Omental fat pad (tissue), 4 donors: Measurements from ENCODE around the gene MIS12. TPM values are rescaled to one million over a fixed set of nuclear protein-coding genes. Genes with fewer than 3 reads are reported as not detected.
A peak's percentile ranks its signal among the peaks of the same experiment; 100 is the strongest.

Experiments used
- ATAC-seq: fragments of 150-250 bp; one replicate; pipeline ENCODE4 v1.9.1; 2016; ENCODE audit warnings: mild to moderate bottlenecking, moderate library complexity; ENCODE audit not compliant: low FRiP score
- DNase-seq: peaks from one replicate; pipeline ENCODE4 v3.0.0-alpha.2; 2019; ENCODE audit warnings: low spot score
- total RNA-seq, 4 donors: library from RNA; depleted of rRNA; stranded (reverse); fragments of >200 nt; gene quantifications; one replicate each; pipeline ENCODE4 v1.1.0, GENCODE V29; 2016
- TF ChIP-seq, protein P1 (sequence below), 3 donors: fragments of 450-650 bp; IDR thresholded peaks; one replicate each; pipeline ENCODE4 v1.5.1; 2016 to 2017; ENCODE audit warnings: antibody characterized with exemption in 3 of 3, mild to moderate bottlenecking in 3 of 3, moderate library complexity in 2 of 3

Gene MIS12
- 10 to 100 TPM; 13.8 to 21.3 (median 15.7) TPM for total RNA-seq

GRCh38 chr17:5486206-5487124 is at the start of gene MIS12:
MIS12 (plus strand) TSS chr17:5486566; CDS start chr17:5488863, 2,297 bp downstream.
- DNase-seq (peak; percentile 98), ATAC-seq (peak; percentile 98)
- TF ChIP-seq, protein P1, sequence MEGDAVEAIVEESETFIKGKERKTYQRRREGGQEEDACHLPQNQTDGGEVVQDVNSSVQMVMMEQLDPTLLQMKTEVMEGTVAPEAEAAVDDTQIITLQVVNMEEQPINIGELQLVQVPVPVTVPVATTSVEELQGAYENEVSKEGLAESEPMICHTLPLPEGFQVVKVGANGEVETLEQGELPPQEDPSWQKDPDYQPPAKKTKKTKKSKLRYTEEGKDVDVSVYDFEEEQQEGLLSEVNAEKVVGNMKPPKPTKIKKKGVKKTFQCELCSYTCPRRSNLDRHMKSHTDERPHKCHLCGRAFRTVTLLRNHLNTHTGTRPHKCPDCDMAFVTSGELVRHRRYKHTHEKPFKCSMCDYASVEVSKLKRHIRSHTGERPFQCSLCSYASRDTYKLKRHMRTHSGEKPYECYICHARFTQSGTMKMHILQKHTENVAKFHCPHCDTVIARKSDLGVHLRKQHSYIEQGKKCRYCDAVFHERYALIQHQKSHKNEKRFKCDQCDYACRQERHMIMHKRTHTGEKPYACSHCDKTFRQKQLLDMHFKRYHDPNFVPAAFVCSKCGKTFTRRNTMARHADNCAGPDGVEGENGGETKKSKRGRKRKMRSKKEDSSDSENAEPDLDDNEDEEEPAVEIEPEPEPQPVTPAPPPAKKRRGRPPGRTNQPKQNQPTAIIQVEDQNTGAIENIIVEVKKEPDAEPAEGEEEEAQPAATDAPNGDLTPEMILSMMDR (IDR thresholded peaks at IDR 0.05): no peak

DNA sequence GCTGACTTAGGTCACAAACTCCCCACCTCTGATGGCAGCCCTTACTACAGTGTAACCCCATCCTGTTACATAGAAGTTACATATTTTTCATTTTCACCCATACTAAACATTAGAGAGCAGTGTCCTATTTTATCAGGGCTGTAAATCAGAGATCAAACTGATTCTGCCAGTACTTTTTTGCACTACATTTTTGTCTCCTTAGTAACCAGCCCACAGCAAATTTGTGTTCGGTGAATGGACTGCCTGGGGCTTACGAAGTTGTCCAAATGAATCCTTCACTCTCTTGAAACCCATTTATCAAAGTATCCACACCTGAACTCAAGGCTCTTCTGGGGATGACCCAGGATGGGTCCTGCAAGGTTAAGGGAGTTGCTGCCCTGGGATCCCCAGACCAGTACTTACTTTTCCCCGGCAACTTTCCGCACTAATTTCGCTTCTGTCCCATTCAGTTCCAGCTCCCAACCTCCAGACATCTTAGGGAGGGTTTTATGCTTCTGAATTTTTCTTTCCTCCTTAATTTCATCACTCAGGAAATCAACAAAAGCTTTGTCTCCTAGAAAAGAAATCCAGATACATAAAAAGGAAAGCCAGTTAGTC is 48.5 kb upstream of the MIS12 start:
- ATAC-seq (no peak), DNase-seq (no peak)
- TF ChIP-seq, protein P1 (IDR thresholded peaks at IDR 0.05): no peak

DNA sequence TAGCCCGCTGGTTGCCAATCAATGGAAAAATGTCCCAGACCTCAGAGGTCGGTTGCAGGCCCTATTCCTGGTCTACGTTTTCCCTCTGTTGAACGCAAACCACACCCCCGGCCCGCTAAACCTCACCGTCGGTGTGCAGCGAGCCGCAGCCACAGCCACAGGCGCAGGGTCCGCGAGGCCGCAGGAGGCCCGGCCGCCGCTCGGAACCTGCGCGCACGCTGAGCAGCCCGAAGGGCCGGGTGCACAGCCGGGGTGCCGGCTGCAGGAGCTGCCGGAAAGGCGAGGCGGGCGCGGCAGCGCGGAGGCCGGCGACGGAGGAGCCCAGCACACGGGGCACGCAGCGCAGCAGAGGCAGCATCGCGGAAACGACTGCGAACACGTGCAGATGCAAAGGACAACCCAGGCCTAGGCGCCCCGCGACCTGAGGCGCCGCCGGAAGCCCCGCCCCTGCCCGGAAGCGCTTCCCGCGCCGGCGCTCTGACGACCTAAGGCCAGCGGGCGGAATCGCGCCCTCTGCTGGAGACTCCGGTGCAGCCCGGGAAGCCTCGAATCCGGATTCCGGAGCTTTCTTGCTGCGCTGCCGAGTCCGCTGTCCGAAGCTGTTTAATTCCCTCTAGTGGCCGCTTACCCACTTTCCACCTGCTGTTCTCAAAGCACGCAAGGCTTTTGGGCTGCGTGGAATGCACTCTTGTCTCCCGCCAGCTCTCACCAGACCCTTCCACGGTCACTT is 47.5 kb upstream of the MIS12 start, which contains the start of gene C1QBP:
Gene C1QBP (minus strand): TSS at position 440 of the 730 bp plus-strand sequence. CDS start 82 bp downstream, at position 358.
- ATAC-seq (peak; percentile 98), DNase-seq (peak; percentile 82)
- TF ChIP-seq, protein P1 (IDR thresholded peaks at IDR 0.05): peak in 2 of 3 donors; percentile 89 to 90

DNA sequence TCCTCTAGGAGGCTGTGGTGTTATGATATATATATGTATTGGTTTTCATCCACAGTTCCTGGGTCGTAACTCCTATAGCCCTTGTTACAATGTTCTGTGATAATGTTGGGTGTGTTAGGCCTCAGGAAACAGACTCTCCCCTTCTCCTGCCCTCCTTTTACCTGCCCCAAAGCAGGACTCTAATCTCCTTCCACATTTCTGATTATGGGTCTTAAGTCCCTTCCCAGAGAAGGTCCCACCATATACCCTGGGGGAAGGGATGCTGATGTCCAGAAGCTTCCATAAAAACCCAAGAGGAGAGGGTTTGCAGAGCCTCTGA is 47.0 kb upstream of the MIS12 start:
- DNase-seq: no peak
- ATAC-seq: no peak
- TF ChIP-seq, protein P1 (IDR thresholded peaks at IDR 0.05): no peak

- no peak for ATAC-seq
- TF ChIP-seq, protein P1 (IDR thresholded peaks at IDR 0.05): no peak
- DNase-seq: no peak
Observed at GRCh38 chr17:5443728-5444127, 42.6 kb upstream of the MIS12 start.

- TF ChIP-seq, protein P1 (IDR thresholded peaks at IDR 0.05): no peak
- DNase-seq: no peak
- no peak for ATAC-seq
Observed at GRCh38 chr17:5444209-5444608, 42.2 kb upstream of the MIS12 start.
